Measurements from ENCODE around the gene RAPGEF3. TPM values are rescaled to one million over a fixed set of nuclear protein-coding genes. Genes with fewer than 3 reads are reported as not detected.
A peak's percentile ranks its signal among the peaks of the same experiment; 100 is the strongest.

The RAPGEF3 gene
- total RNA-seq, 4 donors from 2014 or later, result 24.2 to 270 (median 59.1) TPM

DNA sequence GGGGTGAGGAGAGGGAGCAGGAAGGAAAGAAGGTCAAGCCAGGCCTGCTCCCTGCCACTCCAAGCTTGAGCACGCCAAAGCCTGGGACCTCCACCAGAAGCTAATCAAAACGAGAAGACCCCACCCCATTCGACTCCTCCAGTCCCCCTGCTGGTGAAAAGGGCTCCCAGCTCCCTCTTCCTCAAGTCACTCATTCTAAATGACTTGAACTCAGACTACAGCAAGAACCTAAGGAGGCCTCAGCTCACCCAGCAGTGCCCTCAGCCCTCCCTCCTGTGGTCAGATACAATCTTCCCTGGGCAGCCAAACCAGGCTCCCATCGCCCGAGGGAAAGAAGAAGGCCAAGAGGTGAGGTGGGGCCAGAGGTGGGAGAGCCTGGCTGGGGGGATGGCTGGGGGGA, 43.6 kb upstream of the RAPGEF3 start:
- TF ChIP-seq, protein P1, sequence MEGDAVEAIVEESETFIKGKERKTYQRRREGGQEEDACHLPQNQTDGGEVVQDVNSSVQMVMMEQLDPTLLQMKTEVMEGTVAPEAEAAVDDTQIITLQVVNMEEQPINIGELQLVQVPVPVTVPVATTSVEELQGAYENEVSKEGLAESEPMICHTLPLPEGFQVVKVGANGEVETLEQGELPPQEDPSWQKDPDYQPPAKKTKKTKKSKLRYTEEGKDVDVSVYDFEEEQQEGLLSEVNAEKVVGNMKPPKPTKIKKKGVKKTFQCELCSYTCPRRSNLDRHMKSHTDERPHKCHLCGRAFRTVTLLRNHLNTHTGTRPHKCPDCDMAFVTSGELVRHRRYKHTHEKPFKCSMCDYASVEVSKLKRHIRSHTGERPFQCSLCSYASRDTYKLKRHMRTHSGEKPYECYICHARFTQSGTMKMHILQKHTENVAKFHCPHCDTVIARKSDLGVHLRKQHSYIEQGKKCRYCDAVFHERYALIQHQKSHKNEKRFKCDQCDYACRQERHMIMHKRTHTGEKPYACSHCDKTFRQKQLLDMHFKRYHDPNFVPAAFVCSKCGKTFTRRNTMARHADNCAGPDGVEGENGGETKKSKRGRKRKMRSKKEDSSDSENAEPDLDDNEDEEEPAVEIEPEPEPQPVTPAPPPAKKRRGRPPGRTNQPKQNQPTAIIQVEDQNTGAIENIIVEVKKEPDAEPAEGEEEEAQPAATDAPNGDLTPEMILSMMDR (IDR thresholded peaks at IDR 0.05), result no peak
- ATAC-seq (ENCODE audit: low FRiP score) (no peak), DNase-seq (ENCODE audit: low spot score) (no peak)

- no peak for ATAC-seq (ENCODE audit: low FRiP score)
- no peak for DNase-seq (ENCODE audit: low spot score)
These were observed 43.2 kb upstream of the RAPGEF3 start for GRCh38 chr12:47801904-47802246.

GRCh38 chr12:47801170-47801903, 42.7 kb upstream of the RAPGEF3 start:
- DNase-seq (ENCODE audit: low spot score) (no peak), ATAC-seq (ENCODE audit: low FRiP score) (no peak)
- TF ChIP-seq, protein P1 (IDR thresholded peaks at IDR 0.05), result no peak

More at GRCh38 chr12:47801904-47802246, 43.2 kb upstream of the RAPGEF3 start:
- TF ChIP-seq, protein P1 (IDR thresholded peaks at IDR 0.05), result no peak

- no peak for ATAC-seq (ENCODE audit: low FRiP score)
- TF ChIP-seq, protein P1 (IDR thresholded peaks at IDR 0.05), result no peak
- DNase-seq (ENCODE audit: low spot score), result no peak
These were observed 41.9 kb upstream of the RAPGEF3 start for GRCh38 chr12:47800582-47800981.

DNA sequence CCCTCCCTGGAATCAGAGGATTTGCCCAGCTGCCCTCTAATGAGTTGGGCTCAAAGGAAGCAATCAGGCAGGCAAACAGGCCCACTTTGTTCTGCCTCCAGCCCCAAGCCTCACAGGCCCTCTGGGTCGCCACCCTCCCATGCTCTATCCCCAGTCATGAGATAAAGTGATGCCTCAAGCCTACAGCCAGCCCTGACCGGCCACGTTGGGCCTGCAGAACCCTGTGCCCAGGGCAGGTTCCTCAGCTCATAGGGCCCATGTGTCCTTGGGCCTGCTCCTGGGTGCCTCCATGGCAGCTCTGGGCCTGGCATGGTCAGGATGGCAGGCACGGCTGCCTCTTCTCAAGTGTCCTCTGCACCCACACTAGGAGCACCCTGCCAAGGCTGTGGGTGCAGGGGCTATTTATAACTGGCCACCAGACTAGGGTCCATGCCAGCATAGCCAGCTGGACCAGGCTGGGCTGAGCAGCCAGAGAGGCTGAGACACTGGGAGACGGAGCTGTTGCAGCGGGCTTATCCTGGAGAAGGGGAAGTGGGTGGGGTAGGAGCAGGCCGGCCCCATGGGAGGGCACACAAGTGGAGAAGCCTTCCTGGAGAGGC, 40.8 kb upstream of the RAPGEF3 start:
- DNase-seq (ENCODE audit: low spot score), result no peak
- no peak for ATAC-seq (ENCODE audit: low FRiP score)
- TF ChIP-seq, protein P1 (IDR thresholded peaks at IDR 0.05), result no peak

DNA sequence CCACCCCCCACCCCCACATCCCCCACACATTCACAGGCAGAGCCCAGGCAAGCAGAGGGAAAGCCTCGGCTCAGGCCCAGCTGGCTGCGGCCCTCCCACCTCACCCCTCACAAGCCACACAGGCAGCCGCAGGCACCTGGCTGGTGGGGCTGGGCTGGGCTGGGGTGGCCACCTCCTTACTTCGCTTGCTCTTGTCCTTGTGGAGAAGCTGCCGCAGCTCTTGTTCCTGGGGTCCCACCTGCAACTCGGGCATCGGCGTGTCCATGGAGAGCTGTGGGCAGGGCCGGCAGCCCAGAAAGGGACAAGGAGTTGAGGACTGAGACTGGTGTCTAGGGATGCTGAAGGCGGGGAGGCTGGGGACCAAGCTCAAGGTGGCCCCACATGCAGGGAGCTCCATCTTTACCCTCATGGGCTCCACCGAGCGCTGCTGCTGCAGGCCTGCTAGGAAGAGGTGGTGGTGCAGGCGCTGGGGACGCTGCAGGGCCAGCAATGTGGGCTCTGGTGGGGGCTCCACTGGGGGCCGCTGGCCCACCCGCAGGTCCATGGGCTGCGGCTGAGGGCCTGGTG, 39.8 kb upstream of the RAPGEF3 start:
- no peak for DNase-seq (ENCODE audit: low spot score)
- TF ChIP-seq, protein P1 (IDR thresholded peaks at IDR 0.05), result no peak
- peak; percentile 15 for ATAC-seq (ENCODE audit: low FRiP score)
